ENCODE results near the gene UGT3A2.
A peak's percentile ranks its signal among the peaks of the same experiment; 100 is the strongest.
"Not testable (repeated sequence)": the region's sequence is repeated elsewhere in the genome, so short reads cannot be mapped to it uniquely, and the experiment has no call there.

UGT3A2 gene

GRCh38 chr5:36035696-36036095 lies 31.0 kb downstream of the UGT3A2 start:
- no peak for TF ChIP-seq CTCF (IDR thresholded peaks at IDR 0.05)
- H3K27me3 Mint-ChIP-seq (ENCODE audit: low read depth, poor library complexity), result peaks cover 5% of the 10 kb centered on the region
- H3K4me3 Mint-ChIP-seq, result no peak overlapping the region
- DNase-seq, result no peak
- H3K27ac Mint-ChIP-seq, result no peak overlapping the region
- H3K36me3 Mint-ChIP-seq (ENCODE audit: low read depth), result no peaks in the 10 kb centered on the region
- H3K4me1 Mint-ChIP-seq, result peaks cover 5% of the 10 kb centered on the region
- H3K9me3 Mint-ChIP-seq, result no peaks in the 10 kb centered on the region

- H3K9me3 Mint-ChIP-seq; DNase-seq; H3K4me3 Mint-ChIP-seq; H3K36me3 Mint-ChIP-seq (ENCODE audit: low read depth); H3K27me3 Mint-ChIP-seq (ENCODE audit: low read depth, poor library complexity); H3K27ac Mint-ChIP-seq; H3K4me1 Mint-ChIP-seq: not testable (repeated sequence)
These were observed 32.0 kb downstream of the UGT3A2 start for GRCh38 chr5:36034536-36035134.

- no peaks in the 10 kb centered on the region for H3K9me3 Mint-ChIP-seq
These were observed 33.2 kb downstream of the UGT3A2 start for GRCh38 chr5:36033486-36033885.

GRCh38 chr5:36033047-36033446 lies 33.6 kb downstream of the UGT3A2 start:
- H3K9me3 Mint-ChIP-seq, result peaks cover 1% of the 10 kb centered on the region
- peaks cover 4% of the 10 kb centered on the region for H3K27me3 Mint-ChIP-seq (ENCODE audit: low read depth, poor library complexity)
- peak overlapping the region; percentile 64 for H3K27ac Mint-ChIP-seq
- no peaks in the 10 kb centered on the region for H3K4me1 Mint-ChIP-seq
- DNase-seq, result no peak
- no peaks in the 10 kb centered on the region for H3K36me3 Mint-ChIP-seq (ENCODE audit: low read depth)
- no peak for TF ChIP-seq CTCF (IDR thresholded peaks at IDR 0.05)
- no peak overlapping the region for H3K4me3 Mint-ChIP-seq

More at GRCh38 chr5:36033486-36033885, 33.2 kb downstream of the UGT3A2 start:
- Mint-ChIP-seq H3K4me1 (no peaks in the 10 kb centered on the region), H3K36me3 (ENCODE audit: low read depth) (no peaks in the 10 kb centered on the region), H3K27me3 (ENCODE audit: low read depth, poor library complexity) (peaks cover 7% of the 10 kb centered on the region), H3K27ac (no peak overlapping the region), H3K4me3 (no peak overlapping the region)
- no peak for DNase-seq
- TF ChIP-seq CTCF (IDR thresholded peaks at IDR 0.05), result no peak

- H3K27ac Mint-ChIP-seq, result no peak overlapping the region
These were observed 35.5 kb downstream of the UGT3A2 start for GRCh38 chr5:36031223-36031622.

GRCh38 chr5:36029914-36030313 lies 36.8 kb downstream of the UGT3A2 start:
- Mint-ChIP-seq H3K36me3 (ENCODE audit: low read depth) (no peaks in the 10 kb centered on the region), H3K27me3 (ENCODE audit: low read depth, poor library complexity) (peaks cover 4% of the 10 kb centered on the region), H3K27ac (no peak overlapping the region), H3K9me3 (peaks cover 14% of the 10 kb centered on the region), H3K4me3 (no peak overlapping the region), H3K4me1 (no peaks in the 10 kb centered on the region)
- DNase-seq, result no peak
- TF ChIP-seq CTCF (IDR thresholded peaks at IDR 0.05), result no peak

More at GRCh38 chr5:36031223-36031622, 35.5 kb downstream of the UGT3A2 start:
- Mint-ChIP-seq H3K4me1 (no peaks in the 10 kb centered on the region), H3K27me3 (ENCODE audit: low read depth, poor library complexity) (peaks cover 4% of the 10 kb centered on the region), H3K9me3 (peaks cover 9% of the 10 kb centered on the region), H3K36me3 (ENCODE audit: low read depth) (no peaks in the 10 kb centered on the region), H3K4me3 (no peak overlapping the region)
- DNase-seq, result no peak
- no peak for TF ChIP-seq CTCF (IDR thresholded peaks at IDR 0.05)

Measured in nephron progenitor cell (in vitro differentiated cells).